Gastroesophageal sphincter (tissue), 3 donors: Measurements from ENCODE around the gene USP5.

ENCODE experiments used
- CTCF ChIP-seq, 4 experiments: fragments of 200-600 bp in 2 of 4; fragments of 450-650 bp in 2 of 4; sonication (generic) in 1 of 4; IDR thresholded peaks; one replicate each; pipeline ENCODE4 v1.5.1; 2017 to 2019; ENCODE audit warnings: antibody characterized with exemption in 4 of 4, mild to moderate bottlenecking in 2 of 4, moderate library complexity in 2 of 4
- POLR2AphosphoS5 ChIP-seq: sonication (generic); formaldehyde crosslinking; IDR thresholded peaks from one replicate; pipeline ENCODE4 v1.6.1; 2017; ENCODE audit warnings: antibody characterized with exemption

GRCh38 chr12:6819106-6820030, 32.6 kb upstream of the USP5 start:
- TF ChIP-seq CTCF (IDR thresholded peaks at IDR 0.05) (no peak), POLR2AphosphoS5 (no peak)
